ENCODE results near the gene UCP2. TPM values are rescaled to one million over a fixed set of nuclear protein-coding genes. Genes with fewer than 3 reads are reported as not detected.

UCP2 gene
- total and polyA plus RNA-seq, 2 experiments from 2014 or later, result 60.1 to 76.9 TPM

GRCh38 chr11:73995731-73996130 is 13.1 kb upstream of the UCP2 start:
- H3K27me3 Mint-ChIP-seq (ENCODE audit: insufficient read depth, low read depth, poor library complexity), result peaks cover 2% of the 10 kb centered on the region
- no peak overlapping the region for H3K4me3 ChIP-seq
- no peak overlapping the region for H3K27ac ChIP-seq (ENCODE audit: low read depth)
- no peaks in the 10 kb centered on the region for H3K9me2 ChIP-seq (ENCODE audit: insufficient read depth)
- no peaks in the 10 kb centered on the region for H3K9me3 Mint-ChIP-seq
- no peak for ATAC-seq
- H2AFZ ChIP-seq, result no peak overlapping the region
- H3K36me3 Mint-ChIP-seq (ENCODE audit: low read depth), result no peaks in the 10 kb centered on the region
- peaks cover 13% of the 10 kb centered on the region; the same call in 1 of the 2 replicates for H3K4me1 ChIP-seq (ENCODE audit: insufficient read depth)
- H3K4me1 Mint-ChIP-seq, result peaks cover 10% of the 10 kb centered on the region; the same call in 2 of the 3 replicates
- no peak for DNase-seq (ENCODE audit: low spot score)
- no peak overlapping the region for H3K27ac Mint-ChIP-seq
- H4K20me1 ChIP-seq (replicated peaks; ENCODE audit: insufficient read depth), result no peaks in the 10 kb centered on the region
- no peaks in the 10 kb centered on the region for H3K79me2 ChIP-seq (replicated peaks; ENCODE audit: insufficient read depth)
- H3K4me2 ChIP-seq, result no peak overlapping the region
- no peak overlapping the region for H3K4me3 Mint-ChIP-seq
- H3K27me3 ChIP-seq (ENCODE audit: insufficient read depth), result no peaks in the 10 kb centered on the region
- H3K36me3 ChIP-seq (ENCODE audit: insufficient read depth), result no peaks in the 10 kb centered on the region
- TF ChIP-seq ZNF114 (CRISPR knock-in tag; IDR thresholded peaks at IDR 0.05) (no peak), ETS1 (IDR thresholded peaks at IDR 0.05) (no peak), NANOG (IDR thresholded peaks at IDR 0.05; ENCODE audit: borderline replicate concordance) (no peak), EZH2phosphoT487 (IDR thresholded peaks at IDR 0.05; ENCODE audit: unreplicated experiment) (no peak), CREB1 (CRISPR knock-in tag; IDR thresholded peaks at IDR 0.05; ENCODE audit: low read depth) (no peak), STAT1 (IDR thresholded peaks at IDR 0.05; ENCODE audit: unreplicated experiment) (no peak), CTCF (conservative IDR thresholded peaks at IDR 0.05; ENCODE audit: low read depth in 2 of 2) (no peak), JUNB (IDR thresholded peaks at IDR 0.05; ENCODE audit: unreplicated experiment) (no peak), EZH2 (IDR thresholded peaks at IDR 0.05; ENCODE audit: low read depth, unreplicated experiment) (no peak), ZNF462 (CRISPR knock-in tag; IDR thresholded peaks at IDR 0.05) (no peak)
- no peaks in the 10 kb centered on the region for H3F3A ChIP-seq (replicated peaks; ENCODE audit: low read depth)

Data from GM23338 (cell line).